K562 (cell line): ENCODE measurements around the gene RHBDF2.

Experiments
- CCAR2 ChIP-seq: fragments of 200-400 bp; formaldehyde crosslinking; IDR thresholded peaks from 2 replicates; pipeline ENCODE4 v1.6.1; 2017; ENCODE audit warnings: mild to moderate bottlenecking, low read depth, low read length
- CTCF ChIP-seq, 3 experiments: IDR thresholded peaks in 2 of 3; conservative IDR thresholded peaks in 1 of 3; 2 replicates each; pipeline ENCODE4 v1.5.1; 2011 to 2012; ENCODE audit warnings: low read length in 3 of 3, mild to moderate bottlenecking in 3 of 3, control low read depth in 2 of 3, improper control_type of control experiment in 1 of 3, inconsistent platforms in 1 of 3, low read depth in 1 of 3, mixed read lengths in 1 of 3, moderate library complexity in 1 of 3; ENCODE audit not compliant: insufficient read depth in 2 of 3
- E2F1 ChIP-seq: sonication (generic); formaldehyde crosslinking; IDR thresholded peaks from 2 replicates; pipeline ENCODE4 v1.8.1; 2023; ENCODE audit warnings: mild to moderate bottlenecking, missing genetic modification reagents, moderate library complexity
- POLR2AphosphoS5 ChIP-seq: IDR thresholded peaks from 2 replicates; pipeline ENCODE4 v1.6.1; 2011; ENCODE audit warnings: mild to moderate bottlenecking, low read depth, low read length, moderate library complexity; ENCODE audit not compliant: control insufficient read depth, insufficient read depth
- SMAD1 ChIP-seq: fragments of 150-350 bp; IDR thresholded peaks from 2 replicates; pipeline ENCODE4 v1.6.1; 2014; ENCODE audit warnings: low read length, low read depth; ENCODE audit not compliant: partially characterized antibody
- SMC3 ChIP-seq: conservative IDR thresholded peaks from 2 replicates; pipeline ENCODE4 v1.6.1; 2011; ENCODE audit warnings: low read depth, low read length, improper control_type of control experiment; ENCODE audit not compliant: insufficient read depth
- ZNF184 ChIP-seq: sonication (generic); formaldehyde crosslinking; IDR thresholded peaks from 2 replicates; pipeline ENCODE4 v1.5.0; 2020; ENCODE audit warnings: missing genetic modification reagents
- ZNF197 ChIP-seq: fragments of 200-800 bp; sonication (Bioruptor generic); IDR thresholded peaks from 2 replicates; pipeline ENCODE4 v1.6.1; 2016; ENCODE audit warnings: low read depth, missing genetic modification characterization, missing compliant biosample characterization

GRCh38 chr17:76466775-76467130 lies 34.5 kb downstream of the RHBDF2 start:
- TF ChIP-seq E2F1 (CRISPR knock-in tag), result no peak
- TF ChIP-seq SMAD1, result no peak
- TF ChIP-seq ZNF184 (CRISPR knock-in tag), result no peak
- TF ChIP-seq CTCF (IDR thresholded peaks at IDR 0.05 in 2 of 3, conservative IDR thresholded peaks at IDR 0.05 in 1 of 3; ENCODE audit: insufficient read depth in 2 of 3, low read depth in 1 of 3, low read length in 3 of 3), result no peak
- TF ChIP-seq ZNF197, result no peak
- no peak for TF ChIP-seq SMC3
- TF ChIP-seq POLR2AphosphoS5, result no peak
- no peak for TF ChIP-seq CCAR2
